Activated naive CD4-positive, alpha-beta T cell treated with Interleukin-2 at 50 U/mL for 16 hours (primary cell): ENCODE data around the gene CYP26B1.

ENCODE experiments used
- DNase-seq: peaks from one replicate; pipeline ENCODE4 v3.0.0-alpha.2; 2020

The CYP26B1 gene

GRCh38 chr2:72154386-72154975 lies 6.8 kb upstream of the CYP26B1 start:
- DNase-seq: no peak

GRCh38 chr2:72153924-72154323 lies 6.3 kb upstream of the CYP26B1 start:
- no peak for DNase-seq

- no peak for DNase-seq
Measured at GRCh38 chr2:72153026-72153791, 5.5 kb upstream of the CYP26B1 start.

GRCh38 chr2:72150861-72151356 lies 3.2 kb upstream of the CYP26B1 start:
- DNase-seq: peak; percentile 1

- peak; percentile 59 for DNase-seq
Measured at GRCh38 chr2:72150157-72150860, 2.6 kb upstream of the CYP26B1 start.

GRCh38 chr2:72149556-72150156 lies 2.0 kb upstream of the CYP26B1 start:
- DNase-seq: no peak

- peak; percentile 21 for DNase-seq
Measured at GRCh38 chr2:72148837-72149555, 1.3 kb upstream of the CYP26B1 start.

- DNase-seq: peak; percentile 2
Measured at GRCh38 chr2:72148003-72148836, 558 bp upstream of the CYP26B1 start.

- DNase-seq: peak; percentile 1
Measured at GRCh38 chr2:72146347-72147302, 1.0 kb downstream of the CYP26B1 start.

- DNase-seq: no peak
Measured at GRCh38 chr2:72145658-72146329, 1.9 kb downstream of the CYP26B1 start.

GRCh38 chr2:72145289-72145657 lies 2.4 kb downstream of the CYP26B1 start:
- peak; percentile 1 for DNase-seq

- DNase-seq: peak; percentile 2
Measured at GRCh38 chr2:72144632-72145288, 2.9 kb downstream of the CYP26B1 start.

GRCh38 chr2:72144274-72144631 lies 3.4 kb downstream of the CYP26B1 start:
- DNase-seq: no peak

GRCh38 chr2:72143441-72144273 lies 4.0 kb downstream of the CYP26B1 start:
- DNase-seq: peak; percentile 1

GRCh38 chr2:72142570-72143440 lies 4.9 kb downstream of the CYP26B1 start:
- no peak for DNase-seq

- no peak for DNase-seq
Measured at GRCh38 chr2:72141881-72142451, 5.7 kb downstream of the CYP26B1 start.

GRCh38 chr2:72141032-72141645 lies 6.5 kb downstream of the CYP26B1 start:
- DNase-seq: no peak
